Gastroesophageal sphincter (tissue), 3 donors: ENCODE results near the gene NFATC2.

Source experiments
- CTCF ChIP-seq, 4 experiments: fragments of 200-600 bp in 2 of 4; fragments of 450-650 bp in 2 of 4; sonication (generic) in 1 of 4; IDR thresholded peaks; one replicate each; pipeline ENCODE4 v1.5.1; 2017 to 2019; ENCODE audit warnings: antibody characterized with exemption in 4 of 4, mild to moderate bottlenecking in 2 of 4, moderate library complexity in 2 of 4
- POLR2A ChIP-seq, 2 donors: fragments of 450-650 bp; IDR thresholded peaks; one replicate each; pipeline ENCODE4 v1.6.1; 2017; ENCODE audit warnings: antibody characterized with exemption in 2 of 2, mild to moderate bottlenecking in 2 of 2, moderate library complexity in 1 of 2

GRCh38 chr20:51541189-51542032, 1.1 kb downstream of the NFATC2 start:
- TF ChIP-seq CTCF (IDR thresholded peaks at IDR 0.05), result no peak
- TF ChIP-seq POLR2A (IDR thresholded peaks at IDR 0.05), result no peak
